Femur (tissue), 1 donor: ENCODE measurements around the gene HAUS7.

Experiments
- DNase-seq: peaks from one replicate; pipeline ENCODE4 v3.0.0-alpha.2; 2017

HAUS7 gene

GRCh38 chrX:153476666-153477363, 6.4 kb upstream of the HAUS7 start:
- DNase-seq = peak; percentile 89

- DNase-seq = no peak
These were observed 5.4 kb upstream of the HAUS7 start for GRCh38 chrX:153475751-153476281.

- no peak for DNase-seq
These were observed 4.9 kb upstream of the HAUS7 start for GRCh38 chrX:153475271-153475670.

GRCh38 chrX:153474718-153475117, 4.3 kb upstream of the HAUS7 start:
- DNase-seq = peak; percentile 85

GRCh38 chrX:153474266-153474665, 3.9 kb upstream of the HAUS7 start:
- no peak for DNase-seq

- DNase-seq = no peak
These were observed 2.8 kb upstream of the HAUS7 start for GRCh38 chrX:153473126-153473525.

GRCh38 chrX:153471663-153472280, 1.4 kb upstream of the HAUS7 start:
- no peak for DNase-seq

- DNase-seq = peak; percentile 59
These were observed 465 bp downstream of the HAUS7 start for GRCh38 chrX:153469811-153470410.

GRCh38 chrX:153468008-153468580, 2.3 kb downstream of the HAUS7 start:
- DNase-seq = peak; percentile 53

GRCh38 chrX:153465691-153466380, 4.5 kb downstream of the HAUS7 start:
- DNase-seq = no peak

GRCh38 chrX:153464116-153464515, 6.3 kb downstream of the HAUS7 start:
- no peak for DNase-seq

- DNase-seq = no peak
These were observed 6.8 kb downstream of the HAUS7 start for GRCh38 chrX:153463556-153463955.

- DNase-seq = no peak
These were observed 7.3 kb downstream of the HAUS7 start for GRCh38 chrX:153463031-153463430.

GRCh38 chrX:153462291-153462690, 8.1 kb downstream of the HAUS7 start:
- DNase-seq = no peak

- no peak for DNase-seq
These were observed 9.6 kb downstream of the HAUS7 start for GRCh38 chrX:153460826-153461225.

GRCh38 chrX:153459986-153460385, 10.4 kb downstream of the HAUS7 start:
- no peak for DNase-seq

GRCh38 chrX:153458476-153458875, 11.9 kb downstream of the HAUS7 start:
- DNase-seq = no peak

- DNase-seq = no peak
These were observed 12.4 kb downstream of the HAUS7 start for GRCh38 chrX:153457827-153458466.

- DNase-seq = no peak
These were observed 13.1 kb downstream of the HAUS7 start for GRCh38 chrX:153457136-153457825.

- no peak for DNase-seq
These were observed 13.7 kb downstream of the HAUS7 start for GRCh38 chrX:153456704-153457103.

GRCh38 chrX:153456161-153456560, 14.2 kb downstream of the HAUS7 start:
- DNase-seq = no peak

GRCh38 chrX:153455571-153455970, 14.8 kb downstream of the HAUS7 start:
- DNase-seq = no peak
